Embryonic facial prominence (tissue), 1 donor: Measurements from ENCODE around the gene NLGN4Y.

ENCODE experiments used
- DNase-seq: peaks from one replicate; pipeline ENCODE4 v3.0.0-alpha.2; 2016; ENCODE audit errors: extremely low spot score

Gene NLGN4Y

GRCh38 chrY:14644157-14644952, 120.0 kb downstream of the NLGN4Y start:
- no peak for DNase-seq

DNA sequence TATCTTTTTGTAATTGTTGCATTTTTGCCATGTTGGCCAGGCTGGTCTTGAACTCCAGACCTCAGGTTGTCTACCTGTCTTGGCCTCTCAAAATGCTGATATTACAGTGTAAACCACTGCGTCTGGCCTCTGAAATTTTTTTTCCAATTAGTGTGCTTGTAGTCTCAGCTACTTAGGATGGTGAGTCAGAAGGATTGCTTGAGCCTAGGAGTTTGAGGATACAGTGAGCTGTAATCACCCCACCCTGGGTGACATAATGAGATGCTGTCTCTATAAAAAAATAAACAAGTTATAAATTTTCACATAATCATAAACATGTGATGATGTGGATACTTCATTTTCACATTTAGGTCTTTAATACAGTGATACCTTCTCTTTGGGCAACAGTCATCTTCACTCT, 154.9 kb downstream of the NLGN4Y start:
- DNase-seq: no peak

- DNase-seq: no peak
Measured at GRCh38 chrY:14694543-14694942, 170.2 kb downstream of the NLGN4Y start.

GRCh38 chrY:14708158-14708557, 183.8 kb downstream of the NLGN4Y start:
- DNase-seq: no peak

GRCh38 chrY:14741596-14741995, 217.3 kb downstream of the NLGN4Y start:
- no peak for DNase-seq

GRCh38 chrY:14748329-14748728, 224.0 kb downstream of the NLGN4Y start:
- no peak for DNase-seq

DNA sequence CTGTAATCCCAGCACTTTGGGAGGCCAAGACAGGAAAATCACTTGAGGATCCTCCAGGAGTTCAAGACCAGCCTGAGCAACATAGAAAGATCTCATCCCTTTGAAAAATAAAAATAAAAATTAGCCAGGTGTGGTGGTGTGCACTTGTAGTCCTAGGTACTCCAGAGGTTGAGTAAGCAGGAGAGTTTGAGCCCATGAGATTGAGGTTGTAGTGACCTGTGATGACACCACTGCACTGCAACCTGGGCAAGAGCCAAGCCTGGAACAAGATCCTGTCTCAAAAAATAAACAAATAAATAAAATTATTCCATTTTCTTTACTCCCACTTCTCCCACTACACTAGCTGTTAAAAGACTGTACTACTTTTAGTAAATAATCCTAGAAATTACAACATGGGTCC, 231.2 kb downstream of the NLGN4Y start:
- DNase-seq: no peak

DNA sequence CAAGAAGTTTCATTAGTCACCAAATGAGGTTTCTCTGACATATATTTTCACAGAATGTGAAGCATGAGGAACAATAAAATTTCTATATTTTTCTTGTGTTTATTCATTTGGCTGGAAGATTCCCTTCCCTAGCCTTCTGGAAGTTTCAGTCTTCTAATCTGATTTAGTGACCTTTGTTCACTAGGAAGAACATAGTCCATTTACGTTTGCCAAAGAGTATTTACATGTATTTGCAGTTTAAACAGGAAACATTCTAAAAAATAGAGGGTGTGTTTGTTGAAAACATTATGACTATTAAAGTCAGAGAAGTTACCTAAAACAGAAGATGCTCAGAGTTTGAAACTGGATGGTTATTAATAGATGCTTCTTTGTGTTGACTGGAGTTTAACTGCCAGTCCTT, 238.6 kb downstream of the NLGN4Y start:
- DNase-seq: no peak

DNA sequence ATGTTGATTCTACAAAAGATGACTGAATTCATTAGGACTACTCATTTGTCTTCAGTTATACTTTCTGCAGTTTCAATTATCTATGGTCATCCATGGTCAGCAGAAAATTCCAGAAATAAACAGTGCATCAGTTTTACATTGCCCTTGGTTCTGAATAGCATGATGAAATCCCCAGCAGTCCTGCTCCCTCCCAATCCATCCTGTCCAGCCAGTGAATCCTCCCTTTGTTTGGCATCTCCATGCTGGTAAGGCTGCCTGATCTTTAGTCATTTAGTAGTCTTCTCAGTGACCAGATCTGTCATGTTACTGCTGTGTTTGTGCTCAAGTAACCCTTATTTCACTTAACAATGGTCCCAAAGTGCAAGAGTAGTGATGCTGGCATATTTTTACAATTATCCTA, 239.3 kb downstream of the NLGN4Y start:
- no peak for DNase-seq

- DNase-seq: no peak
Measured at GRCh38 chrY:14778208-14778607, 253.9 kb downstream of the NLGN4Y start.

DNA sequence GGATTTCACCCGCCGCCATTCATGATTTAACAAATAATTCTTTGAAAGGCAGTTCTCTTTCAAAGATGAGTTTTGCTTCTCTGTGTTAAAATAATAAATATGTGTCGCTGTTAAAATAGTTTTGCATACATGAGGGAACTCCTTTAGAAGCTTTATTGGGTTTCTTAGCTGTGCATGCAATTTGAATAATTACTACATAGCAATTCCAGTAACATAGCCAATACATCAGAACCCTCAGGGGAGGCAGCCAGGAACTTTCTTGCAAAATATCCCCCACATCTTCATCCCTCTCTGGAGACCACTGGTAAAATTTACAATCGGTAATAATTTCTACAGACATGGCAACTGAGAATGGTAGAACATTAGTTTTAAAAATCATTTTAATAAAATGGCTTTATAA, 268.8 kb downstream of the NLGN4Y start:
- DNase-seq: no peak

DNA sequence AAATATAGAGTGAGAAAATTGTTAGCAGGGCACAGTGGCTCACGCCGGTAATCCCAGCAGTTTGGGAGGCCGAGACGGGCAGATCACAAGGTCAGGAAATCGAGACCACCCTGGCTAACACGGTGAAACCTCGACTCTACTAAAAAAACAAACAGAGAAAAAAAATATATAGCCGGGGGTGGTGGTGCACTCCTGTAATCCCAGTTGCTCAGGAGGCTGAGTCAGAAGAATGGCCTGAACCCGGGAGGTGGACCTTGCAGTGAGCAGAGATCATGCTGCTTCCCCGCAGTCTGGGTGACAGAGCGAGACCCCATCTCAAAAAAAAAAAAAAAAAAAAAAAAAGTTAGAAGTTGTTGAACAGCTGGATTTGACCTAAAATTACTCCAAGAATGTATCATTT, 269.3 kb downstream of the NLGN4Y start:
- DNase-seq: no peak

DNA sequence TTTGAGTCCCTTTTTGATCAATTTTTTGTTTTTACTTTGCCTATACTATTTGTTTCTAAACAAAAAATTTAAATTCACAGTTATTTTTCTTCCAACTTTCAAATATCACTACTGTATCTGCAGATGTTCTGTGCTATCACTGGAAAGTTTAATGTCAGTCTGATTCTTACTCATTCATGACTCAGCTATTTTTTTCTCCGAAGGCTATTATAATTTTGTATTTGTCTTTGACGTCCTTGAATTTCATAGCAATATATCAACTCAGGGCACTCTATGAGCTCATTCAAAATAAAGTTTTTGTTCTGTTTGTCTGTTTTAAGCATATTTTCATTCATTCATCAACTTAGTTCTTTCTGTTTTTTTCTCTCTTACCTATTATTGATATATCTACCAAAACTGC, 273.7 kb downstream of the NLGN4Y start:
- no peak for DNase-seq

GRCh38 chrY:14801096-14801495, 276.8 kb downstream of the NLGN4Y start:
- DNase-seq: no peak

- no peak for DNase-seq
Measured at GRCh38 chrY:14802125-14802524, 277.8 kb downstream of the NLGN4Y start.

DNA sequence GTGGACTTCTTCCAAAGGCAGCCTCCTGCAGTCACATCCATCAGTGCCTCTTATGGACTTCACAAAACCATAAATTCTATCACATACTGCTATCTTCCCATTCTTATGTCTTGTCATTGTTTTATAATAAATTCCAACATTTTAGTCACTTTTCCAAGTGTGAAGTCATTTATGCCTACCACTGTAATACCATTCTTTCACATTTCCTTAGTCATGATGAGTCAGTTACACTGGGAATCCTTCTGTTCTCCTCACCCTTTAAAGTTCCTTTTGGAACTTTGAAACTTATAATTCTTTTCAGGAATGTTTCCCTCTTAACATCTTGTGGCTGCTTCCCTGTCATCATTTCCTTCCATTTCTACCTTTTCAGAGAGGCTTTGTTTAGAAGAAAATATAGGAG, 279.7 kb downstream of the NLGN4Y start:
- DNase-seq: no peak

DNA sequence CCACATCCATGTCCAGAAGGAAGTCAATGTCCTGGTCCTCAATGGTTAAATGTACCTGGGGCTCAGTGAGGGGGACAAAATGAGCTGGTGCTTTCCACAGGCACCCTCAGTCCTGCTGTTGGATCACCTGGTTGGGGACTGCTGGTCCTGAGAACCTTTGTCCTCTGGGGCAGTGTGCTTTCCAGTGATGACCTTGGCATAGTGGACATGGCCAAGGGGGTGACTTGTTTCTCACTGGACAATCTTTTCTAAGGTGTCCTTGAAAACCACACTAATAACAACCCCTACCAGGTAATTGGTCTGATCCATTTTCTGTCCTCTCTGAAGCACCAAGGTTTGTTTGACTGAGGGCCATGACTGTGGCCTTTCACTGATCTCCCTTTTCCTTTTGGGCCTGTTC, 294.1 kb downstream of the NLGN4Y start:
- no peak for DNase-seq

- no peak for DNase-seq
Measured at GRCh38 chrY:14822201-14822600, 297.9 kb downstream of the NLGN4Y start.

GRCh38 chrY:14822906-14823305, 298.6 kb downstream of the NLGN4Y start:
- DNase-seq: no peak

DNA sequence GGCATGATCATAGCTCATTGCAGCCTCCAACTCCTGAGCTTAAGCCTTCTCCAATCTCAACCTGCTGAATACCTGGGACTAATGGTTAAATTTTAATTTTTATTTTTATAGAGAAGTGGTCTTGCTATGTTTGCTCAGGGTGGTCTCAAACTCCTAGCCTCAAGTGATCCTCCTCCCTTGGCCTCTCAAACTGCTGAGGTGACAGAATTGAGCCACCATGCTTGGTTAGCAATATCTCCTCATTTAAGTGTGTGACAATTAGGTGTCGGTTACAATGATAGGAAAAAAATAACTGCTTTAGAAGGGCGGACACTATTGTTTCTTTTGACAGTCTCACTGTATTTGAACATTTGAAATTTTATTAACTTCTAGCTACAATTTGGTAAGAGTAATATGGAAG, 300.3 kb downstream of the NLGN4Y start:
- DNase-seq: no peak

GRCh38 chrY:14825728-14826127, 301.4 kb downstream of the NLGN4Y start:
- DNase-seq: no peak

DNA sequence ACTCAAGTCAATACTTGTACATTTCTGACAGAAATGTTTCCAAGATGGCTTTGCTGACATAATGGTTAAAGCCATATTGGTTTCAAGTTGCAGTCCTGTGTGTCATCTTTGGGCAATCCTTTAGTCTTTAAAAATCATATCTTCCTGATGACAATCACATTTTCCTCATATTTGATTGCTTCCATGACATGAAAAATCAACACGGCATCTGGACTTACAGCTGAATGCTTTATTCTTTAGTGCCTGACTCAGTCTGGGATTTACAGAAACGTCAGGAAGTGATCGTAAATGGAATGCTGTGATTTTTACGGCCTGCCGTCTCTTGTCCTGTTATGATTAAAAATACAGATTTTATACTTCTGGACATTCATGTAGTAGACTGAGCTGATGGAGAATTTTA, 304.2 kb downstream of the NLGN4Y start:
- DNase-seq: no peak

DNA sequence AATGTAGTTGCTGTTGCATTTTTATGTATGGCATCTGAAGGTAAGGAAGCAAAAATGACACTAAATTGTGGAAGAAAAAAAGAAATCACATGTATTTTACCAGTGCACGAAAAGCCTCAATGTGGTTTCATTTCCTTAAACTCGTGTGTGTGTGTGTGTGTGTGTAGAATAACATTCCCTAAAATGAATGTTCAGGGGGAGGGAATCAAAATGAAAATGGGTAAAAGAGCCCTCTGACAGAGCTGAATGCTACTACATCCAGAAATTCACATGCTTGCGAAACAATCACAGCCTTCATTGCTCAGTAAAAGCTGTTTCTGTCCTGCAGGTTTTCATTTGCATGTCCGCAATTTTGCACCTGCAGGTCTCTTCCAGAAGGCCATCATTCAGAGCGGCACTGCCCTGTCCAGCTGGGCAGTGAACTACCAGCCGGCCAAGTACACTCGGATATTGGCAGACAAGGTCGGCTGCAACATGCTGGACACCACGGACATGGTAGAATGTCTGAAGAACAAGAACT, 305.1 kb downstream of the NLGN4Y start:
- DNase-seq: no peak
